H9 (cell line): Measurements from ENCODE around the gene VIPR1. TPM values are rescaled to one million over a fixed set of nuclear protein-coding genes. Genes with fewer than 3 reads are reported as not detected.

Experiments
- DNase-seq: peaks from one replicate; pipeline ENCODE4 v3.0.0-alpha.2; 2017
- H2AFZ ChIP-seq: one replicate; pipeline ENCODE4 v1.6.1; 2013; ENCODE audit warnings: mild to moderate bottlenecking, low read length, control low read depth, moderate library complexity
- H2AK5ac ChIP-seq: 2 replicates; pipeline ENCODE4 v1.6.1; 2013; ENCODE audit warnings: low read length, control low read depth, mixed read lengths; ENCODE audit not compliant: insufficient read length
- H2BK120ac ChIP-seq: one replicate; pipeline ENCODE4 v1.6.1; 2013; ENCODE audit warnings: low read depth, mild to moderate bottlenecking, low read length, control low read depth, inconsistent platforms; ENCODE audit not compliant: poor library complexity, severe bottlenecking
- H2BK12ac ChIP-seq: 2 replicates; pipeline ENCODE4 v1.6.1; 2013; ENCODE audit warnings: low read length, control low read depth, mixed read lengths, low read depth; ENCODE audit not compliant: insufficient read length
- H2BK15ac ChIP-seq: 2 replicates; pipeline ENCODE4 v1.6.1; 2013; ENCODE audit warnings: low read depth, low read length, control low read depth
- H2BK20ac ChIP-seq: one replicate; pipeline ENCODE4 v1.6.1; 2013; ENCODE audit warnings: low read depth, mild to moderate bottlenecking, low read length, control low read depth, inconsistent platforms; ENCODE audit not compliant: poor library complexity, severe bottlenecking
- H2BK5ac ChIP-seq: 2 replicates; pipeline ENCODE4 v1.6.1; 2013; ENCODE audit warnings: low read length, control low read depth, mixed read lengths; ENCODE audit not compliant: insufficient read length
- H3K14ac ChIP-seq: 2 replicates; pipeline ENCODE4 v1.6.1; 2013; ENCODE audit warnings: low read length, control low read depth; ENCODE audit not compliant: insufficient read depth
- H3K18ac ChIP-seq: 2 replicates; pipeline ENCODE4 v1.6.1; 2013; ENCODE audit warnings: low read depth, mild to moderate bottlenecking, mixed read lengths, low read length, control low read depth; ENCODE audit not compliant: insufficient read length
- H3K23ac ChIP-seq: 2 replicates; pipeline ENCODE4 v1.6.1; 2013; ENCODE audit warnings: low read length, control low read depth, mixed read lengths, low read depth; ENCODE audit not compliant: insufficient read length
- H3K23me2 ChIP-seq: 2 replicates; pipeline ENCODE4 v1.6.1; 2013; ENCODE audit warnings: low read depth, mild to moderate bottlenecking, mixed read lengths, low read length, control low read depth; ENCODE audit not compliant: insufficient read length, poor library complexity, severe bottlenecking
- H3K27ac ChIP-seq: 2 replicates; pipeline ENCODE4 v1.5.1; 2013; ENCODE audit warnings: low read length, control low read depth, mixed read lengths, low read depth; ENCODE audit not compliant: insufficient read length
- H3K27me3 ChIP-seq: 2 replicates; pipeline ENCODE4 v1.6.1; 2013; ENCODE audit warnings: low read length, control low read depth, inconsistent platforms; ENCODE audit not compliant: insufficient read depth
- H3K4ac ChIP-seq: 2 replicates; pipeline ENCODE4 v1.6.1; 2013; ENCODE audit warnings: low read depth, mild to moderate bottlenecking, control low read depth, inconsistent platforms, low read length, moderate library complexity
- H3K4me1 ChIP-seq: 2 replicates; pipeline ENCODE4 v1.6.1; 2013; ENCODE audit warnings: low read length, control low read depth, inconsistent platforms; ENCODE audit not compliant: insufficient read depth
- H3K4me2 ChIP-seq: 2 replicates; pipeline ENCODE4 v1.6.1; 2013; ENCODE audit warnings: low read length, control low read depth, mixed read lengths; ENCODE audit not compliant: insufficient read length, insufficient read depth
- H3K56ac ChIP-seq: 2 replicates; pipeline ENCODE4 v1.6.1; 2013; ENCODE audit warnings: low read depth, mild to moderate bottlenecking, mixed read lengths, low read length, control low read depth; ENCODE audit not compliant: insufficient read length
- H3K79me1 ChIP-seq: 2 replicates; pipeline ENCODE4 v1.6.1; 2013; ENCODE audit warnings: low read depth, mild to moderate bottlenecking, moderate library complexity, low read length, control low read depth, inconsistent platforms; ENCODE audit not compliant: insufficient read depth, poor library complexity, severe bottlenecking
- H3K79me2 ChIP-seq: 2 replicates; pipeline ENCODE4 v1.6.1; 2013; ENCODE audit warnings: low read length, control low read depth, inconsistent platforms; ENCODE audit not compliant: insufficient read depth
- H3K9ac ChIP-seq: 2 replicates; pipeline ENCODE4 v1.6.1; 2013; ENCODE audit warnings: low read length, control low read depth, mixed read lengths; ENCODE audit not compliant: insufficient read length; ENCODE audit errors: extremely low read depth
- H3K9me3 ChIP-seq: one replicate; pipeline ENCODE4 v1.6.1; 2013; ENCODE audit warnings: low read depth, low read length, inconsistent platforms; ENCODE audit not compliant: control insufficient read depth
- H3T11ph ChIP-seq: one replicate; pipeline ENCODE4 v1.6.1; 2013; ENCODE audit warnings: mild to moderate bottlenecking, low read length, control low read depth, inconsistent platforms
- H4K20me1 ChIP-seq: one replicate; pipeline ENCODE4 v1.6.1; 2013; ENCODE audit not compliant: control insufficient read depth, insufficient read length, insufficient read depth
- H4K5ac ChIP-seq: 2 replicates; pipeline ENCODE4 v1.6.1; 2013; ENCODE audit warnings: low read depth, mild to moderate bottlenecking, mixed read lengths, low read length, control low read depth; ENCODE audit not compliant: insufficient read length
- H4K8ac ChIP-seq: replicated peaks from 2 replicates; pipeline ENCODE4 v1.6.1; 2013; ENCODE audit warnings: low read length, control low read depth, mixed read lengths, low read depth; ENCODE audit not compliant: insufficient read length
- H4K91ac ChIP-seq: 2 replicates; pipeline ENCODE4 v1.6.1; 2013; ENCODE audit warnings: low read depth, mild to moderate bottlenecking, moderate library complexity, mixed read lengths, low read length, control low read depth; ENCODE audit not compliant: insufficient read length
- H3K27ac Mint-ChIP-seq, 3 experiments: 2 replicates in 2 of 3; 3 replicates in 1 of 3; pipeline ENCODE4 v1.8.0; 2020 to 2021; ENCODE audit warnings: mixed read lengths in 3 of 3, mild to moderate bottlenecking in 1 of 3, moderate library complexity in 1 of 3
- H3K27me3 Mint-ChIP-seq: 2 replicates; pipeline ENCODE4 v1.8.0; 2021; ENCODE audit warnings: low read depth, mild to moderate bottlenecking, moderate library complexity, mixed read lengths
- H3K36me3 Mint-ChIP-seq, 3 experiments: 2 replicates in 2 of 3; 3 replicates in 1 of 3; pipeline ENCODE4 v1.8.0; 2020 to 2021; ENCODE audit warnings: low read depth in 3 of 3, mixed read lengths in 3 of 3; ENCODE audit not compliant: insufficient read depth in 1 of 3
- H3K4me1 Mint-ChIP-seq, 2 experiments: 2 replicates each; pipeline ENCODE4 v1.8.0; 2020; ENCODE audit warnings: mixed read lengths in 2 of 2
- H3K4me3 Mint-ChIP-seq, 2 experiments: 2 replicates in 1 of 2; 3 replicates in 1 of 2; pipeline ENCODE4 v1.8.0; 2020 to 2021; ENCODE audit warnings: mild to moderate bottlenecking in 2 of 2, mixed read lengths in 2 of 2, moderate library complexity in 1 of 2
- H3K9me3 Mint-ChIP-seq, 2 experiments: 2 replicates in 1 of 2; 3 replicates in 1 of 2; pipeline ENCODE4 v1.8.0; 2020; ENCODE audit warnings: mild to moderate bottlenecking in 2 of 2, mixed read lengths in 2 of 2, moderate library complexity in 1 of 2
- CTCF ChIP-seq: fragments of 200-600 bp; sonication (generic); conservative IDR thresholded peaks from 3 replicates; pipeline ENCODE4 v1.8.0; 2021; ENCODE audit warnings: antibody characterized with exemption, mild to moderate bottlenecking
- WGBS: extraction: QIAGEN DNeasy Blood & Tissue Kit; methylation state at CpG from one replicate; pipeline ENCODE4 v1.1.7; 2013; ENCODE audit warnings: missing lambda C conversion rate, low lambda C conversion rate, mixed read lengths; ENCODE audit not compliant: insufficient read length; ENCODE audit errors: extremely low coverage; 5-methylcytosine and 5-hydroxymethylcytosine counted together
- total RNA-seq: library from RNA; stranded (reverse); gene quantifications from 2 replicates; pipeline ENCODE4 v1.2.1, GENCODE V29; 2021

The VIPR1 gene
- total RNA-seq, 1 experiment from 2014 or later = 6.5 TPM

DNA sequence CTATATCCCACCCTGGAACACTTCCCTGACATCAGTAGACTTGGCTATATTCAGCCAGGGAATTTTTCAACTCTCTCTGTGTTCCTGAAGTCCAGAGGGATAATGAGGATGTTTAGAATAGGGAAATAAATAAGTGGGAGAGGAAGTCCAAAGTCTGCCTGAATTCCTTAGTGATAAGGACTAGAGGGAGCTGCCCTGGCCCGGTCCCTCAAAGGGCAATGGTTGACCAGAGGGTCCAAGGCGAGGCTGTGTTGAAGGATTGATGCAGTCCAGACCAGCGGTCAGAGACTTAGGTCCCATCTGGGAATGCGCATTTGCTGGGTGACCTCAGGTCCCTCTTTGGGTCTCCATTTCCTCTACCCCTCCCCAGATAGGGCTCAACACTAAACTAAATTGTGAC, 7.9 kb downstream of the VIPR1 start:
- TF ChIP-seq CTCF = no peak
- H3K4me1 Mint-ChIP-seq = peaks cover 21 to 22% of the 10 kb centered on the region in 2 experiments
- H4K91ac ChIP-seq = no peak overlapping the region

More for the DNA sequence above, 7.9 kb downstream of the VIPR1 start:
- no peak overlapping the region for H2BK12ac ChIP-seq
- no peak overlapping the region for H3K56ac ChIP-seq
- H3K79me1 ChIP-seq = no peaks in the 10 kb centered on the region
- H3K9me3 Mint-ChIP-seq = no peaks in the 10 kb centered on the region
- no peak overlapping the region for H3K4me3 Mint-ChIP-seq
- H3K23me2 ChIP-seq = no peaks in the 10 kb centered on the region
- no peaks in the 10 kb centered on the region for H4K20me1 ChIP-seq
- no peak overlapping the region for H4K8ac ChIP-seq
- WGBS = no CpG with 5 or more reads among the region's 4 CpGs
- no peak overlapping the region for H4K5ac ChIP-seq
- no peak overlapping the region for H2BK120ac ChIP-seq
- H3K27ac Mint-ChIP-seq = no peak overlapping the region
- no peak overlapping the region for H3K4me2 ChIP-seq
- H3K27me3 Mint-ChIP-seq = peaks cover 11% of the 10 kb centered on the region; the same call in 1 of the 2 replicates
- H3K23ac ChIP-seq = no peak overlapping the region
- no peak overlapping the region for H2BK5ac ChIP-seq
- H3K36me3 Mint-ChIP-seq = peaks cover 0 to 2% (median 0%) of the 10 kb centered on the region in 3 experiments; a peak in 2 of 7 replicates
- no peak overlapping the region for H2AFZ ChIP-seq
- no peak overlapping the region for H3T11ph ChIP-seq
- H3K79me2 ChIP-seq = no peaks in the 10 kb centered on the region
- DNase-seq = no peak
- H3K14ac ChIP-seq = no peak overlapping the region
- H3K4ac ChIP-seq = no peak overlapping the region
- H3K9me3 ChIP-seq = no peaks in the 10 kb centered on the region
- H2BK15ac ChIP-seq = no peak overlapping the region
- H3K27ac ChIP-seq = no peak overlapping the region
- no peak overlapping the region for H3K9ac ChIP-seq
- no peak overlapping the region for H2BK20ac ChIP-seq
- H2AK5ac ChIP-seq = no peak overlapping the region
- no peak overlapping the region for H3K18ac ChIP-seq
- peaks cover 7% of the 10 kb centered on the region; the same call in 1 of the 2 replicates for H3K4me1 ChIP-seq
- H3K27me3 ChIP-seq = no peaks in the 10 kb centered on the region
